Parathyroid adenoma (tissue), 2 donors: ENCODE results near the gene ENTPD6.
"Not testable (repeated sequence)": the region's sequence is repeated elsewhere in the genome, so short reads cannot be mapped to it uniquely, and the experiment has no call there.

Experiments used
- H2AFZ ChIP-seq: fragments of 300-600 bp; sonication (generic); one replicate; pipeline ENCODE4 v1.7.0; 2017; ENCODE audit warnings: antibody characterized with exemption, mild to moderate bottlenecking
- H3K27ac ChIP-seq: fragments of 300-600 bp; sonication (generic); one replicate; pipeline ENCODE4 v1.7.0; 2017
- H3K27me3 ChIP-seq: fragments of 300-600 bp; sonication (generic); one replicate; pipeline ENCODE4 v1.7.0; 2017; ENCODE audit warnings: low read length; ENCODE audit not compliant: control insufficient read depth, insufficient read depth
- H3K36me3 ChIP-seq: fragments of 300-600 bp; sonication (generic); one replicate; pipeline ENCODE4 v1.7.0; 2017; ENCODE audit warnings: low read length; ENCODE audit not compliant: control insufficient read depth, insufficient read depth
- H3K4me1 ChIP-seq: fragments of 300-600 bp; sonication (generic); one replicate; pipeline ENCODE4 v1.7.0; 2017; ENCODE audit warnings: control low read depth
- H3K4me2 ChIP-seq: fragments of 300-600 bp; sonication (generic); one replicate; pipeline ENCODE4 v1.7.0; 2017; ENCODE audit warnings: low read length
- H3K4me3 ChIP-seq: fragments of 300-600 bp; sonication (generic); one replicate; pipeline ENCODE4 v1.7.0; 2017; ENCODE audit warnings: low read depth, low read length
- H3K79me2 ChIP-seq: fragments of 300-600 bp; sonication (generic); one replicate; pipeline ENCODE4 v1.7.0; 2017; ENCODE audit warnings: control low read depth
- H3K9ac ChIP-seq: fragments of 300-600 bp; sonication (generic); one replicate; pipeline ENCODE4 v1.7.0; 2017; ENCODE audit warnings: mild to moderate bottlenecking
- H3K9me3 ChIP-seq: fragments of 300-600 bp; sonication (generic); one replicate; pipeline ENCODE4 v1.7.0; 2017; ENCODE audit warnings: low read length; ENCODE audit not compliant: control insufficient read depth
- TF ChIP-seq, protein P1 (sequence below): fragments of 300-600 bp; sonication (generic); IDR thresholded peaks from one replicate; pipeline ENCODE4 v1.7.0; 2017; ENCODE audit warnings: antibody characterized with exemption, mild to moderate bottlenecking
- donor health status: primary hyperparathyroidism.

ENTPD6 gene

DNA sequence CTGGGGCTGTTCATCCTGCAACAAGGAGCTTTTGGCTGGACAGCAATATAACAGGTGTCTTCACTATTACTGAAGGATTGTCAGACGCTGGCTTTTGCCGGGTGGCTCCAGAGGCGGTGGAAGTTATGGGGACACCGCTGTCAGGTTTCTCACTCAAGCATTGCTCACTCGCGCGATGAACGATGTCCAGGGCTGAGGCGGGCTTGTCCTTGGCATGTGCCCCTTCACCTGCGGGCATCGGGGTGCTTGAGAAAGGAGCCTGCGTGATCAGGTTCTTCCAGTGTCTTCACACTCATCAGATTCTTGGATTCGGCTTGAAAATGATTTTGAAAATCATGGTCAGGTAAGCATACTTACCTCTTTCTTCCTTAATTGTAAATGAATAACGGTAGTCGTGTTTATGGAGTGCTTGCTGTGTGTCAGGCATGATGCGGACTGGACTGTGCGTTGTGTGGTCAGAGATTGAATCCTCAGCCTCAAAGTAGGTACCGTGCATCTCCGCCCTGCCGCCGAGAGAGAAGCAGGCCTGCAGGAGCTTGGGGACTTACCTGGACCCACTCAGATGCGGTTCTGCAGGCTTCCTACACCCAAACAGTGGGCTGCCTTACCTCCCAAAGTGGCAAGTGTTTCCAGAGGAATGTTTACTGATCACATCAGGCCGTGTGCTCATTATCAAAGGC is 34.1 kb downstream of the ENTPD6 start:
- Histone ChIP-seq H3K27me3 (no peaks in the 10 kb centered on the region), H3K4me1 (peaks cover 3% of the 10 kb centered on the region), H2AFZ (no peak overlapping the region), H3K4me3 (no peak overlapping the region), H3K36me3 (no peaks in the 10 kb centered on the region), H3K79me2 (no peaks in the 10 kb centered on the region), H3K4me2 (no peak overlapping the region), H3K9me3 (no peaks in the 10 kb centered on the region), H3K9ac (no peak overlapping the region), H3K27ac (no peak overlapping the region)
- TF ChIP-seq, protein P1, sequence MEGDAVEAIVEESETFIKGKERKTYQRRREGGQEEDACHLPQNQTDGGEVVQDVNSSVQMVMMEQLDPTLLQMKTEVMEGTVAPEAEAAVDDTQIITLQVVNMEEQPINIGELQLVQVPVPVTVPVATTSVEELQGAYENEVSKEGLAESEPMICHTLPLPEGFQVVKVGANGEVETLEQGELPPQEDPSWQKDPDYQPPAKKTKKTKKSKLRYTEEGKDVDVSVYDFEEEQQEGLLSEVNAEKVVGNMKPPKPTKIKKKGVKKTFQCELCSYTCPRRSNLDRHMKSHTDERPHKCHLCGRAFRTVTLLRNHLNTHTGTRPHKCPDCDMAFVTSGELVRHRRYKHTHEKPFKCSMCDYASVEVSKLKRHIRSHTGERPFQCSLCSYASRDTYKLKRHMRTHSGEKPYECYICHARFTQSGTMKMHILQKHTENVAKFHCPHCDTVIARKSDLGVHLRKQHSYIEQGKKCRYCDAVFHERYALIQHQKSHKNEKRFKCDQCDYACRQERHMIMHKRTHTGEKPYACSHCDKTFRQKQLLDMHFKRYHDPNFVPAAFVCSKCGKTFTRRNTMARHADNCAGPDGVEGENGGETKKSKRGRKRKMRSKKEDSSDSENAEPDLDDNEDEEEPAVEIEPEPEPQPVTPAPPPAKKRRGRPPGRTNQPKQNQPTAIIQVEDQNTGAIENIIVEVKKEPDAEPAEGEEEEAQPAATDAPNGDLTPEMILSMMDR: no peak

DNA sequence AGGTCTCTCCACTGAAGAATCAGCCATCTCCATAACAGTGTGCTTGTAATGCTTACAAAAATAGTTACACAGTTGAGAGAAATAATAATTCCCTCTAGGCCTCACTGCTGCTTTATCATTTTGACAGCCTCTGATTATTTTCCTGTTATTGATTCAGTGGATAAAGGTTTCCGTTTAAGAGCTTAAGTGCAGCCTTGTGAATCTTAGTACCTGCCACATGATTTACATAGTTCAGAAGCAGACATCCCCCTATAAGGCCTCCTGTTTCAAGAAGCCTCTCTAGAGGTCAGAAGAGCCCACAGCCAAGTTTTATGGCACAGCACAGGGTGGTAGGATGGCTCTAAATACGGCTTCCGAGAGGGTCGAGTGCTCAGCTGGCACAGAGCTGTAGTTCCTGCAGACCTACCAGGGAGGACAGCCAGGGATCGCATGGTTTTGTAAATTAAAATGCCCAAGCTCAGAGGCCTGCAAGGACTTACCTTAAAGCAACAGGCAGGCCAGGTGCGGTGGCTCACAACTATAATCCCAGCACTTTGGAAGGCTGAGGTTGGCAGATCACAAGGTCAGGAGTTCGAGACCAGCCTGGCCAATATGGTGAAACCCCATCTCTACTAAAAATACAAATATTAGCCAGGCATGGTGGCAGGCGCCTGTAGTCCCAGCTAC is 34.8 kb downstream of the ENTPD6 start:
- Histone ChIP-seq H3K79me2 (no peaks in the 10 kb centered on the region), H3K4me2 (no peak overlapping the region), H3K4me3 (no peak overlapping the region), H3K27ac (no peak overlapping the region), H3K4me1 (peaks cover 3% of the 10 kb centered on the region), H3K9me3 (no peaks in the 10 kb centered on the region), H3K9ac (no peak overlapping the region), H2AFZ (no peak overlapping the region), H3K36me3 (no peaks in the 10 kb centered on the region), H3K27me3 (no peaks in the 10 kb centered on the region)
- TF ChIP-seq, protein P1: no peak

DNA sequence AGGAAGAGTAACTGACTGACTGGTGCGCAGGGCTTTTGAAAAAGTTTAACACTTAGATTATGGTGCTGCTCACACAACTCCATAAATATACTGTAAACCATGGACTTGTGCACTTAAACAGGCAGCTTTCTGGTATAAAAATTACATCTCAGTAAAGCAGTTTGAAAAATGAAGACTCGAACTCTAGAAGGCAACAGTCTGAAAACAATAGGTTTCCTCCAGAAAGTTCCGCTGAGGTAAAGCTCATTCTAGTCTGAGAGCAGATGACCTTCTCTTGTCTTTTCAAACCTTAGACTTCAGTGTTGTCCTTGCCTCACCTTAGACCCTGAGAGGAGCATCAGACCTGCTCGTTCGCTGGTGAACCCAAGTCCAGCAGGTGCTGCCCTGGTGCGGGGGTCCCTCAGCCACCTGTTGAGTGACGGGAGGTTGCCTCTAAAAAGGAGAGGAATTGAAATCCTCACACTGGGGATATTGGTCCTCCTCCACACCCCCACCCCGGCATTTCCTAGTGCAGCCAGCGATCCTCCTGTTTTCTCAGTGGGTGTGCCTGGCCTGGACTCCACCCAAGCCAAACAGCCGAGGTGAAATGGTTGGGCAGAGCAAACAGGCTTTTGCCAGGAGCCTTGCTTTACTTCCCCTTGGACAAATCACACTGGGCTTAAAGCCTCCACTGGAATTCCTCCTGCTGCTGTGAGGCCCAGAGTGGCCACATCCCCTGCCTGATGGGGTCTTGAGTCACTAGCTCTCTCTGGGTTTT is 37.7 kb downstream of the ENTPD6 start:
- no peak overlapping the region for H3K27ac ChIP-seq
- H3K4me2 ChIP-seq: no peak overlapping the region
- TF ChIP-seq, protein P1: no peak
- no peak overlapping the region for H3K9ac ChIP-seq
- H3K36me3 ChIP-seq: no peaks in the 10 kb centered on the region
- H3K27me3 ChIP-seq: no peaks in the 10 kb centered on the region
- no peak overlapping the region for H2AFZ ChIP-seq
- H3K4me1 ChIP-seq: no peaks in the 10 kb centered on the region
- H3K4me3 ChIP-seq: no peak overlapping the region
- H3K79me2 ChIP-seq: no peaks in the 10 kb centered on the region
- no peaks in the 10 kb centered on the region for H3K9me3 ChIP-seq

DNA sequence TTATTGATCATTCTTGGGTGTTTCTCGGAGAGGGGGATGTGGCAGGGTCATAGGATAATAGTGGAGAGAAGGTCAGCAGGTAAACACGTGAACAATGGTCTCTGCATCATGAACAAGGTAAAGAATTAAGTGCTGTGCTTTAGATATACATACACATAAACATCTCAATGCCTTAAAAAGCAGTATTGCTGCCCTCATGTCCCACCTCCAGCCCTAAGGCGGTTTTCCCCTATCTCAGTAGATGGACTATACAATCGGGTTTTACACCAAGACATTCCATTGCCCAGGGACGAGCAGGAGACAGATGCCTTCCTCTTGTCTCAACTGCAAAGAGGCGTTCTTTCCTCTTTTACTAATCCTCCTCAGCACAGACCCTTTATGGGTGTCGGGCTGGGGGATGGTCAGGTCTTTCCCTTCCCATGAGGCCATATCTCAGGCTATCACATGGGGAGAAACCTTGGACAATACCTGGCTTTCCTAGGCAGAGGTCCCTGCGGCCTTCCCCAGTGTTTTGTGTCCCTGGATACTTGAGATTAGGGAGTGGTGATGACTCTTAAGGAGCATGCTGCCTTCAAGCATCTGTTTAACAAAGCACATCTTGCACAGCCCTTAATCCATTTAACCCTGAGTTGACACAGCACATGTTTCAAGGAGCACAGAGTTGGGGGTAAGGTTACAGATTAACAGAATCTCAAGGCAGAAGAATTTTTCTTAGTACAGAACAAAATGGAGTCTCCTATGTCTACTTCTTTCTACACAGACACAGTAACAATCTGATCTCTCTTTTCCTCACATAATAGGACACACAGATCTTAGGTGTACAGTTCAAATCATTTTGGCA is 38.7 kb downstream of the ENTPD6 start:
- not testable (repeated sequence) for H3K27me3 ChIP-seq, H3K27ac ChIP-seq, H3K4me2 ChIP-seq, H3K36me3 ChIP-seq, H2AFZ ChIP-seq, H3K4me3 ChIP-seq, H3K9ac ChIP-seq, H3K9me3 ChIP-seq, H3K79me2 ChIP-seq, H3K4me1 ChIP-seq
